Measurements from ENCODE around the gene CCDC190.

- TF ChIP-seq CTCF (CRISPR knock-in tag; IDR thresholded peaks at IDR 0.05) (no peak), ZNF17 (CRISPR knock-in tag; IDR thresholded peaks at IDR 0.05) (no peak), ZNF205 (CRISPR knock-in tag; IDR thresholded peaks at IDR 0.05) (no peak), NCOA2 (CRISPR knock-in tag; IDR thresholded peaks at IDR 0.05) (0 out of 2 replicates have a peak, but pooled peaks have one; percentile 24), ZNF770 (CRISPR knock-in tag; IDR thresholded peaks at IDR 0.05) (no peak), AFF4 (CRISPR knock-in tag; IDR thresholded peaks at IDR 0.05) (no peak)
These were observed 13.0 kb upstream of the CCDC190 start for GRCh38 chr1:162873671-162874666.
